GM18517 (cell line): Measurements from ENCODE around the gene TENT5D.
"Not testable (repeated sequence)": the region's sequence is repeated elsewhere in the genome, so short reads cannot be mapped to it uniquely, and the experiment has no call there.

Experiments
- ATAC-seq: cut with Tn5 transposase; IDR thresholded peaks from one replicate; pipeline ENCODE4 v1.9.1; 2021; ENCODE audit warnings: mild to moderate bottlenecking, moderate library complexity; ENCODE audit not compliant: unreplicated experiment

The TENT5D gene

GRCh38 chrX:80420147-80420546 is at the start of gene TENT5D:
Gene TENT5D (plus strand): TSS chrX:80420447. CDS start chrX:80442540, 22,093 bp downstream.
- no peak for ATAC-seq

DNA sequence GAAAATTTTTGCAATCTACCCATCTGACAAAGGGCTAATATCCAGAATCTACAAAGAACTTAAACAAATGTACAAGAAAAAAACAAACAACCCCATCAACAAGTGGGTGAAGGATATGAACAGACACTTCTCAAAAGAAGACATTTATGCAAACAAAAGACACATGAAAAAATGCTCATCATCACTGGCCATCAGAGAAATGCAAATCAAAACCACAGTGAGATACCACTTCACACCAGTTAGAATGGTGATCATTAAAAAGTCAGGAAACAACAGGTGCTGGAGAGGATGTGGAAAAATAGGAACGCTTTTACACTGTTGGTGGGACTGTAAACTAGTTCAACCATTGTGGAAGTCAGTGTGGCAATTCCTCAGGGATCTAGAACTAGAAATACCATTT is 34.6 kb upstream of the TENT5D start:
- ATAC-seq, result not testable (repeated sequence)

- ATAC-seq, result no peak
Measured at GRCh38 chrX:80388206-80388605, 32.0 kb upstream of the TENT5D start.

DNA sequence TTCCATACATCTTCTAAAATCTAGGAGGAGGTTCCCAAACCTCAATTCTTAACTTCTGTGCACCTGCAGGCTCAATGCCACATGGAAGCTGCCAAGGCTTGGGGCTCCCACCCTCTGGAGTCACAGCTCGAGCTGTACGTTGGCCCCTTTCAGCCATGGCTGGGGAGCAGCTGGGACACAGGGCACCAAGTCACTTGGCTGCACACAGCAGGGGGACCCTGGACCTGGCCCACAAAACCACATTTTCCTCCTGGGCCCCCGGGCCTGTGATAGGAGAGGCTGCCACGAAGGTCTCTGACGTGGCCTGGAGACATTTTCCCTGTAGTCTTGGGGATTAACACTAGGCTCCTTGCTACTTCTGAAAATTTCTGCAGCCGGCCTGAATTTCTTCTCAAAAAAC is 8.2 kb upstream of the TENT5D start:
- no peak for ATAC-seq

DNA sequence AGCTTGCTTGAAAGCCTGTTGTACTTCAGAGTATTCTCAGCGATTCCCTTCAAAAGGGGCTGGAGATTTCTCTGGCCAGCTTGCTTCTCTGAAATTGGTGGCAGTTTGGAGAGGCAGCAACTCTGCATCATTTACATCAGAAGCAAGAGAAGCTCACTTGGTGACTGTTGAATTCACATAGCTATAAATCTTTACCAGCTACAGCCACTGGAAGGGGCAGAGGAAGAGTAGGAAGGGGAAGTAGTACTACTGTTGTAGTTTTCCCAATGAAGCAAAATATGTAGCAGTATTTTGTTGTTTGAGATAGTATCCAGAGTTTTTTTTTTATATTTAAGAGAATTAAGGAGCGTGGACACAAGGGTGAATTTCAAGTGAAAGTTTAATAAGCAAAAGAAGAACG is 2.8 kb downstream of the TENT5D start:
- ATAC-seq, result no peak

DNA sequence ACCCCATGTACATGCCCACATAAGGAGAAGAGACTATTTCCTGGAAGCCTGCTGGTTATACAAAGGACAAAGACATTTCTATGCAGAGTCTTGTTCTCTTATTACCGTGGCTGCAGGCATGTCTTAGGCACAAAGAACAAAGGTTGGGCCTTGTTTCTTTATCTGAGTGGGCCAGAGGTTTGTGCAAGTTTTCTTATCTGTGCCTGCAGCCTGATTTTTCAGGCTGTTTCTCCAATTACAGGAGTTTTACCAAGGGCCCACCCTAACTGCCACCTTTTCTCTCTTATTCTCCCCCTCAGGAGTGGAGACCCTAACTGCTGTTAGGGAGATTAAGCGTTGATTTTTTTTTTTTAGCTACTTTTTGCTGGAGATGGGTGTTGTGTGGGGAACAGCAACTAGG is 3.5 kb downstream of the TENT5D start:
- ATAC-seq, result no peak

- ATAC-seq, result no peak
Measured at GRCh38 chrX:80430826-80431504, 10.7 kb downstream of the TENT5D start.

DNA sequence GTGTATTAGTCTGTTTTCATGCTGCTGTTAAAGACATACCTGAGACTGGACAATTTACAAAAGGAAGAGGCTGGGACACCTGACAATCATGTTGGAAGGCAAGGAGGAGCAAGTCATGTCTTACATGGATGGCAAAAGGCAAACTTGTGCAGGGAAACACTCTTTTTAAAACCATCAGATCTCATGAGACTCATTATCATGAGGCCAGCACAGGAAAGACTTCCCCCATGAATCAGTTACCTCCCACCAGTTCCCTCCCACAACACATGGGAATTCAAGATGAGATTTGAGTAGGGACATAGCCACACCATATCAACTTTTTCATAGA is 11.2 kb downstream of the TENT5D start:
- ATAC-seq, result no peak

DNA sequence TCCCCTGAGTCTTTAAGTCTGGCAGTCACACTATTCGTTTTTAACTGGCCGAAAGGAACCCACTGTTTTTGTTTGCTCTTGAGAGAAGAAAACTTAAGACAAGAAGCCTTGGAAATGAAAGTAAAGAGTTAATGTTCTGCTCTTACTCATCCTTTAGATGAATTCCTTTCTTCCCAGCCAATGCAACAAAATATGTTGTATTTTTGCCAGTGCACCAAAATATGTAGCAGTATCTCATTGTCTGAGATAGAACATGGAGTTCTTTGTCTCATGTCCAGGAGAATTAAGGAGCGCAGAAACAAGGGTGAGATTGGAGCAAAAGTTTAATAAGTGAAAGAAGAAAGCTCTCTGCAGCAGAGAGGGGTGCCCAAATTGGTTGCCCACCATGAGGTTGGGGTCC is 12.2 kb downstream of the TENT5D start:
- ATAC-seq, result no peak

GRCh38 chrX:80432863-80433262 is 12.6 kb downstream of the TENT5D start:
- no peak for ATAC-seq

- not testable (repeated sequence) for ATAC-seq
Measured at GRCh38 chrX:80468166-80468565, 47.9 kb downstream of the TENT5D start.

- ATAC-seq, result no peak
Measured at GRCh38 chrX:80471582-80471981, 51.3 kb downstream of the TENT5D start.

DNA sequence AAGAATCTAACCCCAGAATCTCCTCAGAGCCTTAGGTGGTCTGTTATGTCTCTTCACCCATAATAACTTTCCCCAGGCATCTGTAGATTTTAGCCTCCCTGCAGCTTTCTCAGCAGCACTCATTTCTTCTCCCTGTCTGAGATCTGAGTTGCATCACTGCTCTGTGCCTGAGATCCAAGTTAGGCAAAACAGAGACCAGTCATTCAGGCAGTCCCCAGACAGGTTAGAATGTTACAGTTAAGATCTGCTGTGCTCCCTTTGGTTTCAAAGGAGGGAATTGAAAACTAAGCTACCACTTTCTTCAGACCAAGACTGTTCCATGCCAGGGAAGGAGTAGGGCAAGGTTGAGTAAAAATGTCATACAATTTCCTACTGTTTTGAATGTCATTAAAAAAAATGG is 65.3 kb downstream of the TENT5D start:
- no peak for ATAC-seq

DNA sequence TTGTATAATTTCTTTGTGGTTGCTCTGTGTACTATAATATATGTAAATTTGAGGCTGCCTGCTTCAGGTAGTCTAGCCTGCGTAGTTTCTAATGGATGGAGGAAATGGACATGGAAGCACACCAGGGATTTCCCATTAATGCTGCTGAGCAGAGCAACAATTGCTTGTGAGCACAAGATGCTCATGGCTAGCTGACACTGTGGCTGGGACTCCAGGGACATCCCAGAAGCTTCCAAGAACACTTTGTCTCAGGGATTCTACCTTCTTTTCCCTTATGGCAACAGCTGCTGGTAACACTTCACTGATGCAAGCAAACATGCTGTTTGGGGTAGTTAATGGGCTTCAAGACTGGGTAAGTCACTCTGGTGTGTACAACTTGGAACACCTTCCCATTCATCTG is 66.1 kb downstream of the TENT5D start:
- no peak for ATAC-seq

- ATAC-seq, result no peak
Measured at GRCh38 chrX:80489166-80489565, 68.9 kb downstream of the TENT5D start.
